ENCODE data around the gene ARRB1.
"Not testable (repeated sequence)": the region's sequence is repeated elsewhere in the genome, so short reads cannot be mapped to it uniquely, and the experiment has no call there.

ARRB1 gene

DNA sequence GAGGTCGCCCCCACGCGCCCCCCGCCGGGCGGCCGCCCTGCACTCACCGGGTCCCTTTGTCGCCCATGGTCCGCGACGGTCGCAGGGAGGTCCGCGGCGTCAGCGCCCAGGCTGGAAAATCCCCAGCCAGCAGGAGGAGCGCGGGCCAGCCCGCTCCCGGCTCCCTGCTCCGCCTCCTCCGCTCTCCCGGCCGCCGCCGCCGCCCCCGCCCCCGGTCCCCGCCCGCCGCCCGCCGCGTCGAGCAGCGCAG lies at the start of gene ARRB1:
Gene ARRB1, minus strand, starts transcription at position 121 of the 250 bp plus-strand sequence. Its CDS starts 54 bp downstream, at position 67.
- no peak for DNase-seq

DNA sequence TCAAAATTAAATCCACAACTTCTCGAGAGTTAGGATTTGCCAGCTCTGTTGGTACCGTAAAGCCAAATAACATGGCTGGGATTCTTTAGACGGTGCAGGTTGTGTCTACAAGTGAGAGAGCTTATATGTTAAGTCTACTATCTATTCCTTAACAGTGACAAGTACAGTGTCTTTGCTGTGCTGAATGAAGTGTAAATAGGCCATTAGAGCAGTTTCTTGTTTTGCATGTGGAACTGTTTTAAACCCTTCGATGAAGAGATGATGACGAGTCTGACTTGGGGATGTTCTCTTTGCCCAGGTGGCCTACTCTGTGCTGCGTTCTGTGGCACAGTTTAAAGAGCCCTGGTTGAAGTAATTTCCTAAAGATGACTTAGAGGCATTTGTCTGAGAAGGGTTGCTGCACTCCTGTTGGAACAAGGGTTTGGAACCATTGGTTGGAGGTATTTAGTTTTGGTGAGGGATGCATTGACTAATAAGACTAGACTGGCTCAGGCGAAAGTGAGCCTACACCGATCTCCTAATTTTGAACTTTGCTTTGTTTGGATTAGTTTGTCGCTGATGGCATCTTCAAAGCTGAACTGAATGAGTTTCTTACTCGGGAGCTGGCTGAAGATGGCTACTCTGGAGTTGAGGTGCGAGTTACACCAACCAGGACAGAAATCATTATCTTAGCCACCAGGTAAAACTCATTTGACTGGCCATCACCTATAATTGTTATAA lies 48.8 kb upstream of the ARRB1 start:
- no peak for DNase-seq

- peak; percentile 96 for DNase-seq
Measured at GRCh38 chr11:75399344-75400145, 48.1 kb upstream of the ARRB1 start, which contains the start of gene RPS3. RPS3 (plus strand) TSS chr11:75399518; CDS start chr11:75399548, 30 bp downstream.

DNA sequence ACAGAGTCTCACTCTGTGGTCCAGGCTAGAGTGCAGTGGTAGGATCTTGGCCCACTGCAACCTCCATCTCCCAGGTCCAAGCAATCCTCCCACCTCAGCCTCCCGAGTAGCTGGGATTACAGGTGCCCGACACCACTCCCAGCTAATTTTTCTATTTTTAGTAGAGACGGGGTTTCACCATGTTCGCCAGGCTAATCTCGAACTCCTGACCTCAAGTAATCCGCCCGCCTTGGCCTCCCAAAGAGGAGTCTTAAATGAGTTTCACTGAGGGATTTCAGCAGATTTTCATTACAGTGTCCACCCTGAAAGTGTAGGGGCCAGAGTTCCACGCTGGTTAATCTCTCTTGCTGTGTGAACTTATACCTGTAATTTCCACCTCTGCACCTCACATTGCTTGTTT lies 47.4 kb upstream of the ARRB1 start:
- no peak for DNase-seq

- DNase-seq, result no peak
Measured at GRCh38 chr11:75394085-75394840, 42.8 kb upstream of the ARRB1 start.

- DNase-seq, result no peak
Measured at GRCh38 chr11:75389925-75390324, 38.5 kb upstream of the ARRB1 start.

GRCh38 chr11:75389276-75389605 lies 37.8 kb upstream of the ARRB1 start:
- no peak for DNase-seq

- DNase-seq, result peak; percentile 87
Measured at GRCh38 chr11:75388386-75389275, 37.2 kb upstream of the ARRB1 start.

DNA sequence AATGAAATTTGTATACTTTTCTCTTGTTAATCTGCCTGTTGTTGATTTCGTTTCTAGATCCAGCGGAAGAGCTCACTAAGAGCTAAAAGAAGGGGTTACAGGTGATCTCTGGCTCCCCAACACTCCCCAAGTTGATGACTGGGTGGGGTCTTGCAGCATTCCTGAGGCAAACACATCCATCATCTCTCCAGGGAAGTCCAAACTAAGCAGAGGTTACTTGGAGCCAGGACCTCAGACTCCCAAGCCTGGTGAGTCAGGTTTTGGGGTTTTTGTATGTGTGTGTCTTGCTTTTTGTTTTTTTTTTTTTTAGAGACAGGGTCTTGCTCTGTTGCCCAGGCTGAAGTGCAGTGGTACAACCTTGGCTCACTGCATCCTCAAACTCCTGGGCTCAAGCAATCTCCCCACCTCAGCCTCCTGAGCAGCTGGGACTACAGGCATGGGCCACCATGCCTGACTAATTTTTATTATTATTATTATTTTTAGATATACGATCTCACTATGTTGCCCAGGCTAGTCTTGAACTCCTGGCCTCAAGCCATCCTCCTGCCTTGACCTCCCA lies 36.4 kb upstream of the ARRB1 start:
- no peak for DNase-seq

GRCh38 chr11:75386942-75387630 lies 35.6 kb upstream of the ARRB1 start:
- DNase-seq, result no peak

DNA sequence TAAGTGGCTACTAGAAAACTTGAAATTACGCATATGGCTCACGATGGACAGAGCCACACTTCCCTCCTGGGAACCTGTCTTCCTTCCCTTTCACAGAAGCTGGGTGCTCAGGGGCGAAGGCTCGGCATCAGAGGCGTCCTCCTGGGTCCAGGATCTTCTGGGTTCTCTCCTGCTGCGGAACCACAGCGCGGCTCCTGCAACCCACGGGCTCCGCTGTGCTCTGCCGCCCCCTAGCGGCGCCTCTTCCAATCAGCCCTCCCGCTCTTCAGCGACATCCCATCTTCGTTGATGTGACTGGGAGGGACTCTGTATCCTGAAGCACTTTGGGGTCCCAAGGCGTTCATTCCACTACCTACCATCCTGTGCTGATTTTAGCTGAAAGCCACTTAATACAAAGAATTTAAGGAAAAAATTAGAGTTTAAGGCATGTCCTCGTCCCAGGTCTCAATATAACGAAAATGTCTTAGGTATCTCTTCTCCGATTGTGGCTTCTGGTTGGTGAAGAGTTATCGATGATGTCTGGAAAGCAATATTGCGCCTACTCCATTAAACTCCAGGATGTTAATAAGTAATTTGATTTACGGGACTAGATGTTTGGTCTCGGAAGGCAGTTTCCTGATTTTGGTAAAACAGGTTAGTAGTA lies 33.1 kb upstream of the ARRB1 start:
- DNase-seq, result peak; percentile 91

DNA sequence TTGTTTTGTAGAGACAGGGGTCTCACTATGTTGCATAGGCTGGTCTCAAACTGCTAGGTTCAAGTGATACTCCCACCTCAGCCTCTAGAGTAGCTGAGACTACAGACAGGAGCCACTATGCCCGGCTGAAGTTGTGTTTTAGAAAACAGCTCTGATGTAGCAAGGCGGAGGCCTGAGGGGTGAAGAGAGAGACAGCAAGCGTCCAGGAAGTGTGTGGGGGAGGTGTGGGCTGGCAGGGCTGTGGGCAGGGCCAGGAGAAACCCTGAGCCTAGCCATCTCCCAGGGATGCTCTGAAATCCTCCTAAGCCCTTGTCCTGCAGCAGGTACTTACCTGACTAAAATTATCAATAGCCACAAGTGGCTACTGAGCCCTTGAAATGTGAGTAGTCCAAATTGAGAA lies 31.8 kb upstream of the ARRB1 start:
- DNase-seq, result peak; percentile 69

DNA sequence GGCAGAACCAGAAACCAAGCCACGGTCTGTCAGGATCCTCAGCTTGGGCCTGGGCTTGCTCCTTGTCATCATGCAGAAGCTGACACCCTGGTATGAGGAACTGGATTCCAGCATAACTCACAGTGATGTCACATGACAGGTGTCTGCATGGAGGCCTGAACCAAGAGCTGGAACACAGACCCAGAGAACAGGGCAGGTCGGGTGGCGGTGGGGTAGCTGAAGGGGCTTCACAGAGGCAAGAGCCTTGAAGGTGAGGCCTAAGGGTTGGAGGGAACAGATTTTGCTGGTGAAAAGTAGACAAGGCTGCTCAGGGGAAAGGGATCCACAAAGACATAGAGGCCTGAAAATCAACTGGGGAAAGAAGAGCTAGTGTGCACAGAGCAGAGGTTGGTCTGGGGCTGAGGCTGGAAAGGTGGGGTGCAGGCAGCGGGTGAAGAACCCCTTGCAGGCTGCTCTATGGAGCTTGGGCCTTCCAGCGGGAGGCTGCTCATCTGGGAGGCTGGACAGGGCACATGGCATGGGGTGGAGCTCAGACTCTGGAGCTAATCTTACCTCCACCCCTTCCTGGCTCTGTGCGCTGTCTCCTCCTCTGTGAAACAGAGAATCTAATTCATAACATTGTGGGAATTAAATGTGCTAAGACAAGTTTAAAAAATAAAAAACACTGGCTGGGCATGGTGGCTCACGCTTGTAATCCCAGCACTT lies 29.4 kb upstream of the ARRB1 start:
- DNase-seq, result no peak

DNA sequence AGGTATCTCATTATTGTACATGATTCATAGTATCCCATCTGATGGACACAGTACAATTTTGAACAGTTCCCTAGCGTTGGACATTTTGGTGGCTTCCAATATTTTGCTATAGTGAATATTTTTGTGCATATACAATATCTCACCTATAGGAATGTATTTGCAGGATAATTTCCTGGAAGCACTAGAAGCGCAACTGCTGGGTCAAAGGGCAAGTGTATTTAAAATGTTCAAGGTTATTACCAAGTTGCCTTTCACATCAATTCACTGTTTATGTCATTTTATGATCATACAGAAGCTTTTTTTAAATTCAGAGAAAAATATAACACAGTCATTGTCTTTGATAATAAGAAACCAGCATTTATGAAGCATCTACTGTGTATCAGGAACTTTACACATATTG lies 28.8 kb upstream of the ARRB1 start:
- DNase-seq, result no peak

DNA sequence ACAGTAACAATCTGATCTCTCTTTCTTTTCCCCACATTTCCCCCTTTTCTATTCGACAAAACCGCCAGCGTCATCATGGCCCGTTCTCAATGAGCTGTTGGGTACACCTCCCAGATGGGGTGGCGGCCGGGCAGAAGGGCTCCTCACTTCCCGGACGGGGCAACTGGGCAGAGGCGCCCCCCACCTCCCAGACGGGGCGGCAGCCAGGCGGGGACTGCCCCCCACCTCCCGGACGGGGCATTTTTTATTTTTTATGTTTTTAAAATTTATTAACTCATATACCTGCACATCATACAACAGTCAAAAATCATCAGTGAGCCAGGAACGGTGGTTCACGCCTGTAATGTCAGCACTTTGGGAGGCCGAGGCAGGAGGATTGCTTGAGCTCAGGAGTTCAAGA lies 27.3 kb upstream of the ARRB1 start:
- DNase-seq, result not testable (repeated sequence)

- DNase-seq, result no peak
Measured at GRCh38 chr11:75376175-75376574, 24.7 kb upstream of the ARRB1 start.

- no peak for DNase-seq
Measured at GRCh38 chr11:75375626-75376025, 24.2 kb upstream of the ARRB1 start.

GRCh38 chr11:75374646-75375045 lies 23.2 kb upstream of the ARRB1 start:
- no peak for DNase-seq

GRCh38 chr11:75373201-75373600 lies 21.7 kb upstream of the ARRB1 start:
- DNase-seq, result no peak
